CD4-positive, alpha-beta T cell treated with Interleukin-12 subunit alpha and Interleukin-12 subunit beta, for 1 hour (primary cell): ENCODE data around the gene EPM2A.

ENCODE experiments used
- DNase-seq: peaks from one replicate; pipeline ENCODE4 v3.0.0-alpha.2; 2020

EPM2A gene

DNA sequence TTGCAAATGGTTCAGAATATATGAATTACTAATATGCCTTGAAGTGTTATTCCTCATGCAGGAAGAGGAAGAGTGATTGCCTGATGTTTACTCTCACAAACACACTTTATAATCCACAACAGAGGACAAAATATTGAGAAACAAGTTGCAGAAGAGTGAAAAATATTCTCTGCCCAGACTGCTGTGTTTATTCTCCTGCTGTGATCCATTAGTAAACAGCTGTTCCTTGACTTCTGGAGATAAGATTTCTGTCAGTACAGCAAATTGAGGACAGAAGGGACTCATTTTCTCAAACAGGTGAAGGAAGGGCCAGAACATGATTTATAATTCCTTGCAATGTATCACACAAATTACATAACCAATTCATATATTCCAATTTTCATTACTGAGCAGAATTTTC lies 148.0 kb downstream of the EPM2A start:
- DNase-seq: no peak

DNA sequence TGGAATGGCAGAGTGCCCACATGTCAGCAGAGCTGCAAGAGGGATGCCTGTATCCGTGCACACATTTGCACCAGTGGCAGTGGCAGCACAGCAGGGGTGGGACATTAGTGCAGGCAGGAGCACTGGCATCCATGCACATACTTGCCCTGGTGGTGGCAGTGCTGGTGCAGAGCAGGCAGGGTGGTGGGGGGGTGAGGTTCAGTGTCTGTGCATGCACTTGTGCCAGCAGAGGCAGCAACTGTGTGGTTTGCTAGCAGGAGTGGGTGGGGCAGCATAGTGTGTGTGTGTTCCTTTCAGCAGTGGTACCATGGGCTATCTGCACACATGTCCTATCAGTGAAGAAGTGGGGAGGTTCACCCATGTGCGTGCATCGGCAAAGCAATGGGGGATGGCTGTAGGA lies 151.6 kb downstream of the EPM2A start:
- DNase-seq: no peak
